ENCODE measurements around the gene ACER1.

The ACER1 gene

GRCh38 chr19:6274756-6275155, 58.7 kb downstream of the ACER1 start:
- H3K4me1 ChIP-seq (ENCODE audit: insufficient read depth, low read length), result peaks cover 56% of the 10 kb centered on the region
- no peaks in the 10 kb centered on the region for H3K9me3 ChIP-seq (ENCODE audit: low read length)
- no peak overlapping the region for H2AFZ ChIP-seq (ENCODE audit: low read depth, low read length)
- peaks cover 18% of the 10 kb centered on the region for H3K36me3 ChIP-seq (ENCODE audit: insufficient read depth, low read length)
- H3K27me3 ChIP-seq (ENCODE audit: insufficient read depth, low read length), result no peaks in the 10 kb centered on the region
- H3K4me3 ChIP-seq (ENCODE audit: low read length), result no peak overlapping the region

- peaks cover 55% of the 10 kb centered on the region for H3K4me1 ChIP-seq (ENCODE audit: insufficient read depth, low read length)
- no peaks in the 10 kb centered on the region for H3K27me3 ChIP-seq (ENCODE audit: insufficient read depth, low read length)
- H2AFZ ChIP-seq (ENCODE audit: low read depth, low read length), result no peak overlapping the region
- peaks cover 26% of the 10 kb centered on the region for H3K36me3 ChIP-seq (ENCODE audit: insufficient read depth, low read length)
- no peak overlapping the region for H3K4me3 ChIP-seq (ENCODE audit: low read length)
- H3K9me3 ChIP-seq (ENCODE audit: low read length), result no peaks in the 10 kb centered on the region
Measured at GRCh38 chr19:6273701-6274601, 59.5 kb downstream of the ACER1 start.

GRCh38 chr19:6272913-6273600, 60.4 kb downstream of the ACER1 start:
- H3K36me3 ChIP-seq (ENCODE audit: insufficient read depth, low read length), result peaks cover 34% of the 10 kb centered on the region
- peaks cover 47% of the 10 kb centered on the region for H3K4me1 ChIP-seq (ENCODE audit: insufficient read depth, low read length)
- H2AFZ ChIP-seq (ENCODE audit: low read depth, low read length), result no peak overlapping the region
- H3K27me3 ChIP-seq (ENCODE audit: insufficient read depth, low read length), result no peaks in the 10 kb centered on the region
- H3K4me3 ChIP-seq (ENCODE audit: low read length), result no peak overlapping the region
- no peaks in the 10 kb centered on the region for H3K9me3 ChIP-seq (ENCODE audit: low read length)

- H3K4me1 ChIP-seq (ENCODE audit: insufficient read depth, low read length), result peaks cover 44% of the 10 kb centered on the region
Measured at GRCh38 chr19:6272411-6272791, 61.0 kb downstream of the ACER1 start.

GRCh38 chr19:6271721-6272410, 61.5 kb downstream of the ACER1 start:
- peaks cover 43% of the 10 kb centered on the region for H3K36me3 ChIP-seq (ENCODE audit: insufficient read depth, low read length)
- H3K27me3 ChIP-seq (ENCODE audit: insufficient read depth, low read length), result no peaks in the 10 kb centered on the region
- peaks cover 44% of the 10 kb centered on the region for H3K4me1 ChIP-seq (ENCODE audit: insufficient read depth, low read length)
- H3K9me3 ChIP-seq (ENCODE audit: low read length), result no peaks in the 10 kb centered on the region
- H3K4me3 ChIP-seq (ENCODE audit: low read length), result no peak overlapping the region
- no peak overlapping the region for H2AFZ ChIP-seq (ENCODE audit: low read depth, low read length)

More at GRCh38 chr19:6272411-6272791, 61.0 kb downstream of the ACER1 start:
- Histone ChIP-seq H3K9me3 (ENCODE audit: low read length) (no peaks in the 10 kb centered on the region), H3K4me3 (ENCODE audit: low read length) (no peak overlapping the region), H2AFZ (ENCODE audit: low read depth, low read length) (no peak overlapping the region), H3K36me3 (ENCODE audit: insufficient read depth, low read length) (peaks cover 41% of the 10 kb centered on the region), H3K27me3 (ENCODE audit: insufficient read depth, low read length) (no peaks in the 10 kb centered on the region)

GRCh38 chr19:6271251-6271650, 62.2 kb downstream of the ACER1 start:
- Histone ChIP-seq H3K4me1 (ENCODE audit: insufficient read depth, low read length) (peaks cover 44% of the 10 kb centered on the region), H3K9me3 (ENCODE audit: low read length) (no peaks in the 10 kb centered on the region), H3K36me3 (ENCODE audit: insufficient read depth, low read length) (peaks cover 44% of the 10 kb centered on the region), H2AFZ (ENCODE audit: low read depth, low read length) (no peak overlapping the region), H3K4me3 (ENCODE audit: low read length) (no peak overlapping the region), H3K27me3 (ENCODE audit: insufficient read depth, low read length) (no peaks in the 10 kb centered on the region)

- no peak overlapping the region for H3K4me3 ChIP-seq (ENCODE audit: low read length)
- no peak overlapping the region for H2AFZ ChIP-seq (ENCODE audit: low read depth, low read length)
- no peaks in the 10 kb centered on the region for H3K27me3 ChIP-seq (ENCODE audit: insufficient read depth, low read length)
- H3K36me3 ChIP-seq (ENCODE audit: insufficient read depth, low read length), result peaks cover 40% of the 10 kb centered on the region
- peaks cover 44% of the 10 kb centered on the region for H3K4me1 ChIP-seq (ENCODE audit: insufficient read depth, low read length)
- H3K9me3 ChIP-seq (ENCODE audit: low read length), result no peaks in the 10 kb centered on the region
Measured at GRCh38 chr19:6270822-6271221, 62.6 kb downstream of the ACER1 start.

GRCh38 chr19:6270076-6270745, 63.2 kb downstream of the ACER1 start:
- no peaks in the 10 kb centered on the region for H3K27me3 ChIP-seq (ENCODE audit: insufficient read depth, low read length)
- H3K9me3 ChIP-seq (ENCODE audit: low read length), result no peaks in the 10 kb centered on the region
- no peak overlapping the region for H2AFZ ChIP-seq (ENCODE audit: low read depth, low read length)
- no peak overlapping the region for H3K4me3 ChIP-seq (ENCODE audit: low read length)
- peaks cover 38% of the 10 kb centered on the region for H3K4me1 ChIP-seq (ENCODE audit: insufficient read depth, low read length)
- H3K36me3 ChIP-seq (ENCODE audit: insufficient read depth, low read length), result peaks cover 39% of the 10 kb centered on the region

- H3K4me3 ChIP-seq (ENCODE audit: low read length), result no peak overlapping the region
- no peak overlapping the region for H2AFZ ChIP-seq (ENCODE audit: low read depth, low read length)
- H3K36me3 ChIP-seq (ENCODE audit: insufficient read depth, low read length), result peaks cover 39% of the 10 kb centered on the region
- no peaks in the 10 kb centered on the region for H3K9me3 ChIP-seq (ENCODE audit: low read length)
- no peaks in the 10 kb centered on the region for H3K27me3 ChIP-seq (ENCODE audit: insufficient read depth, low read length)
- peaks cover 29% of the 10 kb centered on the region for H3K4me1 ChIP-seq (ENCODE audit: insufficient read depth, low read length)
Measured at GRCh38 chr19:6269101-6269886, 64.1 kb downstream of the ACER1 start.

- H3K27me3 ChIP-seq (ENCODE audit: insufficient read depth, low read length), result no peaks in the 10 kb centered on the region
- no peaks in the 10 kb centered on the region for H3K9me3 ChIP-seq (ENCODE audit: low read length)
- H3K36me3 ChIP-seq (ENCODE audit: insufficient read depth, low read length), result peaks cover 42% of the 10 kb centered on the region
- H2AFZ ChIP-seq (ENCODE audit: low read depth, low read length), result no peak overlapping the region
- peaks cover 20% of the 10 kb centered on the region for H3K4me1 ChIP-seq (ENCODE audit: insufficient read depth, low read length)
- no peak overlapping the region for H3K4me3 ChIP-seq (ENCODE audit: low read length)
Measured at GRCh38 chr19:6268382-6268771, 65.0 kb downstream of the ACER1 start.

GRCh38 chr19:6267552-6268381, 65.6 kb downstream of the ACER1 start:
- Histone ChIP-seq H3K36me3 (ENCODE audit: insufficient read depth, low read length) (peaks cover 46% of the 10 kb centered on the region), H3K9me3 (ENCODE audit: low read length) (no peaks in the 10 kb centered on the region), H3K27me3 (ENCODE audit: insufficient read depth, low read length) (no peaks in the 10 kb centered on the region), H3K4me1 (ENCODE audit: insufficient read depth, low read length) (peaks cover 14% of the 10 kb centered on the region), H2AFZ (ENCODE audit: low read depth, low read length) (no peak overlapping the region), H3K4me3 (ENCODE audit: low read length) (no peak overlapping the region)

Data from neuron (in vitro differentiated cells).